Cardiac muscle cell (in vitro differentiated cells and primary cell): ENCODE results near the gene SPINK1. TPM values are rescaled to one million over a fixed set of nuclear protein-coding genes. Genes with fewer than 3 reads are reported as not detected.
"Not testable (repeated sequence)": the region's sequence is repeated elsewhere in the genome, so short reads cannot be mapped to it uniquely, and the experiment has no call there.

Experiments
- DNase-seq, 2 donors: peaks; one replicate each; pipeline versions ENCODE4 v3.0.0 to v3.0.0-alpha.2; 2010 to 2017; ENCODE audit warnings: low read depth in 1 of 2, low spot score in 1 of 2
- H3K27ac ChIP-seq: fragments of 200-600 bp; sonication (generic); 2 replicates; pipeline ENCODE4 v1.5.1; 2016
- H3K27me3 ChIP-seq: fragments of 200-600 bp; sonication (generic); 2 replicates; pipeline ENCODE4 v1.6.0; 2016; ENCODE audit warnings: control low read depth
- H3K36me3 ChIP-seq: fragments of 200-600 bp; sonication (generic); 2 replicates; pipeline ENCODE4 v1.5.1; 2016; ENCODE audit warnings: control low read depth
- H3K4me1 ChIP-seq: fragments of 200-600 bp; sonication (generic); 2 replicates; pipeline ENCODE4 v1.8.1; 2017; ENCODE audit warnings: low read depth, mild to moderate bottlenecking, mixed run types
- H3K4me3 ChIP-seq: fragments of 200-600 bp; sonication (generic); 2 replicates; pipeline ENCODE4 v1.5.1; 2016; ENCODE audit warnings: mild to moderate bottlenecking
- H3K9me3 ChIP-seq: fragments of 200-600 bp; sonication (generic); 2 replicates; pipeline ENCODE4 v1.5.1; 2017; ENCODE audit warnings: low read depth, mild to moderate bottlenecking, control low read depth
- CTCF ChIP-seq: IDR thresholded peaks from 2 replicates; pipeline ENCODE4 v1.5.1; 2012; ENCODE audit warnings: low read depth, mild to moderate bottlenecking, low read length
- polyA plus RNA-seq: library from polyadenylated mRNA; unstranded; fragments of >200 nt; fragmentation: Nextera tagmentation; extraction: Ambion mirVana; gene quantifications from 2 replicates; pipeline ENCODE4 v1.2.1, GENCODE V29; 2016
- total RNA-seq: library from RNA; depleted of rRNA; stranded (reverse); fragments of >200 nt; gene quantifications from 2 replicates; pipeline ENCODE4 v1.2.3, GENCODE V29; 2016

The SPINK1 gene
- total and polyA plus RNA-seq, 2 experiments from 2014 or later = 2.6 TPM; not detected in 1

GRCh38 chr5:147836439-147836838, 5.0 kb upstream of the SPINK1 start:
- H3K9me3 ChIP-seq = no peaks in the 10 kb centered on the region
- TF ChIP-seq CTCF = no peak
- H3K27ac ChIP-seq = no peak overlapping the region
- no peak for DNase-seq
- H3K4me1 ChIP-seq = peaks cover 10% of the 10 kb centered on the region
- H3K27me3 ChIP-seq = no peaks in the 10 kb centered on the region
- H3K4me3 ChIP-seq = no peak overlapping the region
- no peaks in the 10 kb centered on the region for H3K36me3 ChIP-seq

GRCh38 chr5:147835386-147835798, 3.9 kb upstream of the SPINK1 start:
- Histone ChIP-seq H3K27me3 (no peaks in the 10 kb centered on the region), H3K4me1 (peaks cover 10% of the 10 kb centered on the region), H3K36me3 (no peaks in the 10 kb centered on the region), H3K27ac (no peak overlapping the region), H3K4me3 (no peak overlapping the region), H3K9me3 (no peaks in the 10 kb centered on the region)
- no peak for TF ChIP-seq CTCF
- no peak for DNase-seq

GRCh38 chr5:147832541-147832940, 1.1 kb upstream of the SPINK1 start:
- DNase-seq = no peak

GRCh38 chr5:147830035-147830434, 1.4 kb downstream of the SPINK1 start:
- DNase-seq = no peak
- no peak overlapping the region for H3K4me3 ChIP-seq
- no peak for TF ChIP-seq CTCF

More at GRCh38 chr5:147832541-147832940, 1.1 kb upstream of the SPINK1 start:
- Histone ChIP-seq H3K4me3 (no peak overlapping the region), H3K9me3 (no peaks in the 10 kb centered on the region), H3K36me3 (no peaks in the 10 kb centered on the region), H3K4me1 (peaks cover 10% of the 10 kb centered on the region), H3K27ac (no peak overlapping the region), H3K27me3 (no peaks in the 10 kb centered on the region)
- TF ChIP-seq CTCF = no peak

GRCh38 chr5:147827017-147827416, 4.5 kb downstream of the SPINK1 start:
- not testable (repeated sequence) for H3K4me1 ChIP-seq, H3K4me3 ChIP-seq, H3K27ac ChIP-seq, H3K9me3 ChIP-seq, H3K36me3 ChIP-seq, H3K27me3 ChIP-seq, DNase-seq

More at GRCh38 chr5:147830035-147830434, 1.4 kb downstream of the SPINK1 start:
- Histone ChIP-seq H3K4me1 (no peaks in the 10 kb centered on the region), H3K36me3 (no peaks in the 10 kb centered on the region), H3K9me3 (no peaks in the 10 kb centered on the region), H3K27me3 (no peaks in the 10 kb centered on the region), H3K27ac (no peak overlapping the region)

GRCh38 chr5:147826361-147826760, 5.1 kb downstream of the SPINK1 start:
- H3K36me3 ChIP-seq = no peaks in the 10 kb centered on the region
- no peaks in the 10 kb centered on the region for H3K9me3 ChIP-seq
- H3K27me3 ChIP-seq = no peaks in the 10 kb centered on the region
- no peak overlapping the region for H3K27ac ChIP-seq
- no peak for TF ChIP-seq CTCF
- H3K4me3 ChIP-seq = no peak overlapping the region
- no peak for DNase-seq
- no peaks in the 10 kb centered on the region for H3K4me1 ChIP-seq
